A673 (cell line): Measurements from ENCODE around the gene ZNF419. TPM values are rescaled to one million over a fixed set of nuclear protein-coding genes. Genes with fewer than 3 reads are reported as not detected.

ENCODE experiments used
- BruUV-seq: library from RNA; stranded (reverse); fragments of 400-500 nt; replicated peaks from 2 replicates; lab custom pipeline; 2021; lab: Mats Ljungman, UMichigan
- CTCF ChIA-PET: fragments of 300-600 bp; sonication (Branson Sonifier 250); formaldehyde crosslinking; loops from one replicate; lab custom pipeline; 2022; ENCODE audit warnings: antibody characterized with exemption; lab: Charles Lee
- POLR2A ChIA-PET: fragments of 300-600 bp; sonication (Branson Sonifier 250); formaldehyde crosslinking; loops from one replicate; lab custom pipeline; 2022; ENCODE audit warnings: antibody characterized with exemption; ENCODE audit not compliant: low non-redundant PET; lab: Charles Lee
- DNase-seq: peaks from one replicate; pipeline ENCODE4 v3.0.0-alpha.2; 2015; ENCODE audit warnings: low spot score
- H3K27ac ChIP-seq: fragments of 200-600 bp; sonication (generic); 2 replicates; pipeline ENCODE4 v1.5.1; 2016; ENCODE audit warnings: mixed run types, low read depth, mild to moderate bottlenecking, mixed read lengths, antibody characterized with exemption, low read length; ENCODE audit not compliant: poor library complexity, severe bottlenecking
- H3K27me3 ChIP-seq: fragments of 200-600 bp; sonication (generic); replicated peaks from 2 replicates; pipeline ENCODE4 v1.6.1; 2017; ENCODE audit warnings: mixed run types, low read depth, mild to moderate bottlenecking, mixed read lengths, antibody characterized with exemption, low read length; ENCODE audit not compliant: insufficient read depth, poor library complexity
- H3K36me3 ChIP-seq: fragments of 200-600 bp; sonication (generic); 2 replicates; pipeline ENCODE4 v1.6.1; 2016; ENCODE audit warnings: mixed run types, mild to moderate bottlenecking, mixed read lengths, antibody characterized with exemption, low read length; ENCODE audit not compliant: insufficient read depth, poor library complexity, severe bottlenecking
- H3K4me1 ChIP-seq: fragments of 200-600 bp; sonication (generic); 2 replicates; pipeline ENCODE4 v1.6.1; 2017; ENCODE audit warnings: mixed run types, mild to moderate bottlenecking, mixed read lengths, antibody characterized with exemption, low read length; ENCODE audit not compliant: insufficient read depth, poor library complexity, severe bottlenecking
- H3K4me3 ChIP-seq: fragments of 200-600 bp; sonication (generic); 2 replicates; pipeline ENCODE4 v1.5.1; 2016; ENCODE audit warnings: low read depth, mixed run types, mild to moderate bottlenecking, mixed read lengths, low read length; ENCODE audit not compliant: poor library complexity, severe bottlenecking
- H3K9me3 ChIP-seq: fragments of 200-600 bp; sonication (generic); 2 replicates; pipeline ENCODE4 v1.6.1; 2016; ENCODE audit warnings: mixed run types, low read depth, mild to moderate bottlenecking, mixed read lengths, antibody characterized with exemption, low read length; ENCODE audit not compliant: poor library complexity, severe bottlenecking
- CTCF ChIP-seq: fragments of 300-800, 200-600 bp; sonication (generic); conservative IDR thresholded peaks from 2 replicates; pipeline ENCODE4 v1.5.1; 2017; ENCODE audit warnings: low read depth, mild to moderate bottlenecking, antibody characterized with exemption, low read length, moderate library complexity, mixed read lengths
- EZH2 ChIP-seq: fragments of 200-600 bp; sonication (generic); IDR thresholded peaks from 2 replicates; pipeline ENCODE4 v1.6.1; 2017; ENCODE audit warnings: borderline replicate concordance, low read depth, mild to moderate bottlenecking, mixed read lengths, antibody characterized with exemption, low read length; ENCODE audit not compliant: poor library complexity, severe bottlenecking
- intact Hi-C: fragments of 100-400 bp; cut with micrococcal nuclease; formaldehyde crosslinking; loops from one replicate; pipeline ENCODE4 v1.10.0; 2022; ENCODE audit not compliant: unreplicated experiment
- total RNA-seq: library from RNA; stranded (reverse); gene quantifications from 2 replicates; pipeline ENCODE4 v1.2.3, GENCODE V29; 2021

ZNF419 gene
- total RNA-seq, 1 experiment from 2014 or later = 14.6 TPM

- TF ChIP-seq EZH2 = no peak
- no peak for TF ChIP-seq CTCF
- ChIA-PET POLR2A (no interaction called here), CTCF (no interaction called here)
- DNase-seq = no peak
- Histone ChIP-seq H3K9me3 (peaks cover 27% of the 10 kb centered on the region), H3K4me1 (no peaks in the 10 kb centered on the region), H3K27me3 (no peaks in the 10 kb centered on the region), H3K27ac (no peak overlapping the region), H3K36me3 (peaks cover 43% of the 10 kb centered on the region), H3K4me3 (no peak overlapping the region)
- intact Hi-C loops = no loop called here
- no TSS peak for BruUV-seq
Observed at GRCh38 chr19:57506163-57506562, 18.6 kb downstream of the ZNF419 start.

GRCh38 chr19:57511484-57511883 lies 23.9 kb downstream of the ZNF419 start:
- no peak for DNase-seq
- POLR2A ChIA-PET = no interaction called here
- Histone ChIP-seq H3K36me3 (peaks cover 21% of the 10 kb centered on the region), H3K4me1 (no peaks in the 10 kb centered on the region), H3K27me3 (no peaks in the 10 kb centered on the region), H3K9me3 (peaks cover 36% of the 10 kb centered on the region), H3K27ac (no peak overlapping the region), H3K4me3 (no peak overlapping the region)
- BruUV-seq = no TSS peak
- TF ChIP-seq EZH2 = no peak
- no peak for TF ChIP-seq CTCF
- CTCF ChIA-PET = no interaction called here
- intact Hi-C loops = no loop called here

- no peak for DNase-seq
- CTCF ChIA-PET = no interaction called here
- H3K36me3 ChIP-seq = peaks cover 8% of the 10 kb centered on the region
Observed at GRCh38 chr19:57512845-57513244, 25.3 kb downstream of the ZNF419 start.

More at GRCh38 chr19:57512845-57513244, 25.3 kb downstream of the ZNF419 start:
- TF ChIP-seq EZH2 (no peak), CTCF (no peak)
- no TSS peak for BruUV-seq
- H3K27ac ChIP-seq = no peak overlapping the region
- peaks cover 25% of the 10 kb centered on the region for H3K9me3 ChIP-seq
- intact Hi-C loops = no loop called here
- no peaks in the 10 kb centered on the region for H3K4me1 ChIP-seq
- H3K27me3 ChIP-seq = no peaks in the 10 kb centered on the region
- H3K4me3 ChIP-seq = no peak overlapping the region
- POLR2A ChIA-PET = interaction anchor here (0.6 kb wide), 1 partner anchor 15 kb away, joined by 3 read pairs; no protein-coding TSS in a partner anchor
